Caco-2 (cell line): Measurements from ENCODE around the gene MAPK13. TPM values are rescaled to one million over a fixed set of nuclear protein-coding genes. Genes with fewer than 3 reads are reported as not detected.

Source experiments
- BruUV-seq: library from RNA; stranded (reverse); fragments of 400-500 nt; replicated peaks from 2 replicates; lab custom pipeline; 2021; lab: Mats Ljungman, UMichigan
- CTCF ChIA-PET: fragments of 300-600 bp; sonication (Branson Sonifier 250); formaldehyde crosslinking; loops from one replicate; lab custom pipeline; 2022; ENCODE audit warnings: antibody characterized with exemption; lab: Charles Lee
- POLR2A ChIA-PET: fragments of 300-600 bp; sonication (Branson Sonifier 250); formaldehyde crosslinking; loops from one replicate; lab custom pipeline; 2022; ENCODE audit warnings: antibody characterized with exemption; lab: Charles Lee
- DNase-seq, 2 experiments: peaks; one replicate each; pipeline versions ENCODE4 v3.0.0 to v3.0.0-alpha.2; 2020 to 2022
- H3K27me3 ChIP-seq: replicated peaks from 2 replicates; pipeline ENCODE4 v1.6.0; 2011; ENCODE audit warnings: low read length; ENCODE audit not compliant: control insufficient read depth, insufficient read depth
- H3K36me3 ChIP-seq: 2 replicates; pipeline ENCODE4 v1.5.1; 2011; ENCODE audit warnings: low read length; ENCODE audit not compliant: control insufficient read depth, insufficient read depth
- H3K4me1 ChIP-seq: fragments of 250-450 bp; sonication (Bioruptor Pico); 2 replicates; pipeline ENCODE4 v1.5.1; 2020; ENCODE audit warnings: mild to moderate bottlenecking
- H3K4me3 ChIP-seq: 2 replicates; pipeline ENCODE4 v1.5.1; 2011; ENCODE audit warnings: low read depth, mild to moderate bottlenecking, control low read depth, low read length
- H3K9me3 ChIP-seq: fragments of 250-450 bp; sonication (Bioruptor Pico); 2 replicates; pipeline ENCODE4 v1.5.1; 2020; ENCODE audit warnings: mild to moderate bottlenecking, moderate library complexity
- H3K27ac Mint-ChIP-seq: one replicate; pipeline ENCODE4 v1.8.0; 2022; ENCODE audit warnings: mixed read lengths; ENCODE audit not compliant: unreplicated experiment
- H3K27me3 Mint-ChIP-seq: one replicate; pipeline ENCODE4 v1.8.0; 2022; ENCODE audit warnings: mixed read lengths; ENCODE audit not compliant: insufficient read depth, unreplicated experiment
- H3K36me3 Mint-ChIP-seq: one replicate; pipeline ENCODE4 v1.8.0; 2022; ENCODE audit warnings: mild to moderate bottlenecking, mixed read lengths; ENCODE audit not compliant: insufficient read depth, unreplicated experiment
- H3K4me1 Mint-ChIP-seq: one replicate; pipeline ENCODE4 v1.8.0; 2022; ENCODE audit warnings: low read depth, mixed read lengths; ENCODE audit not compliant: unreplicated experiment
- H3K4me3 Mint-ChIP-seq: one replicate; pipeline ENCODE4 v1.8.0; 2022; ENCODE audit warnings: mild to moderate bottlenecking, moderate library complexity, mixed read lengths; ENCODE audit not compliant: unreplicated experiment
- H3K9me3 Mint-ChIP-seq: one replicate; pipeline ENCODE4 v1.8.0; 2022; ENCODE audit warnings: mixed read lengths; ENCODE audit not compliant: unreplicated experiment
- intact Hi-C: fragments of 100-400 bp; cut with micrococcal nuclease; formaldehyde crosslinking; loops from one replicate; pipeline ENCODE4 v1.10.0; 2022; ENCODE audit not compliant: unreplicated experiment
- total RNA-seq: library from RNA; stranded (reverse); gene quantifications from 2 replicates; pipeline ENCODE4 v1.2.3, GENCODE V29; 2022
- TF ChIP-seq, protein P1 (sequence below), 2 experiments: fragments of 200-600 bp in 1 of 2; IDR thresholded peaks; 1 replicate in 1 of 2; 2 replicates in 1 of 2; pipeline versions ENCODE4 v1.5.1 to v1.8.0; 2011 to 2022; ENCODE audit warnings: antibody characterized with exemption in 1 of 2, control low read depth in 1 of 2, inconsistent platforms in 1 of 2, low read depth in 1 of 2, low read length in 1 of 2, mild to moderate bottlenecking in 1 of 2, moderate library complexity in 1 of 2; ENCODE audit not compliant: insufficient read depth in 1 of 2, severe bottlenecking in 1 of 2, unreplicated experiment in 1 of 2

The MAPK13 gene
- total RNA-seq, 1 experiment from 2014 or later = 45.7 TPM

DNA sequence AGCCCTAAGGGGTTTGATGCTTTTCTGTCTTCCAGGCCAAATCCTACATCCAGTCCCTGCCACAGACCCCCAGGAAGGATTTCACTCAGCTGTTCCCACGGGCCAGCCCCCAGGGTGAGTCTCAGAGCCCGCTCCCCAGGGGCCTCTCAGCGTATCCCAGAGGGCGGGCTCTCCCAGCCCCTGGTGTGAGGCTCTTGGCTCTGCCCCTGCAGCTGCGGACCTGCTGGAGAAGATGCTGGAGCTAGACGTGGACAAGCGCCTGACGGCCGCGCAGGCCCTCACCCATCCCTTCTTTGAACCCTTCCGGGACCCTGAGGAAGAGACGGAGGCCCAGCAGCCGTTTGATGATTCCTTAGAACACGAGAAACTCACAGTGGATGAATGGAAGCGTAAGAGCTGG is 8.4 kb downstream of the MAPK13 start:
- TF ChIP-seq, protein P1, sequence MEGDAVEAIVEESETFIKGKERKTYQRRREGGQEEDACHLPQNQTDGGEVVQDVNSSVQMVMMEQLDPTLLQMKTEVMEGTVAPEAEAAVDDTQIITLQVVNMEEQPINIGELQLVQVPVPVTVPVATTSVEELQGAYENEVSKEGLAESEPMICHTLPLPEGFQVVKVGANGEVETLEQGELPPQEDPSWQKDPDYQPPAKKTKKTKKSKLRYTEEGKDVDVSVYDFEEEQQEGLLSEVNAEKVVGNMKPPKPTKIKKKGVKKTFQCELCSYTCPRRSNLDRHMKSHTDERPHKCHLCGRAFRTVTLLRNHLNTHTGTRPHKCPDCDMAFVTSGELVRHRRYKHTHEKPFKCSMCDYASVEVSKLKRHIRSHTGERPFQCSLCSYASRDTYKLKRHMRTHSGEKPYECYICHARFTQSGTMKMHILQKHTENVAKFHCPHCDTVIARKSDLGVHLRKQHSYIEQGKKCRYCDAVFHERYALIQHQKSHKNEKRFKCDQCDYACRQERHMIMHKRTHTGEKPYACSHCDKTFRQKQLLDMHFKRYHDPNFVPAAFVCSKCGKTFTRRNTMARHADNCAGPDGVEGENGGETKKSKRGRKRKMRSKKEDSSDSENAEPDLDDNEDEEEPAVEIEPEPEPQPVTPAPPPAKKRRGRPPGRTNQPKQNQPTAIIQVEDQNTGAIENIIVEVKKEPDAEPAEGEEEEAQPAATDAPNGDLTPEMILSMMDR (IDR thresholded peaks at IDR 0.05; ENCODE audit: insufficient read depth in 1 of 2, low read depth in 1 of 2, low read length in 1 of 2, severe bottlenecking in 1 of 2, unreplicated experiment in 1 of 2) = no peak
- Histone ChIP-seq H3K27me3 (no peaks in the 10 kb centered on the region), H3K36me3 (peaks cover 7% of the 10 kb centered on the region), H3K4me1 (no peaks in the 10 kb centered on the region), H3K9me3 (no peaks in the 10 kb centered on the region), H3K4me3 (no peak overlapping the region)
- H3K9me3 Mint-ChIP-seq = no peaks in the 10 kb centered on the region
- H3K27ac Mint-ChIP-seq = no peak overlapping the region
- H3K4me3 Mint-ChIP-seq = no peak overlapping the region
- intact Hi-C loops = no loop called here
- POLR2A ChIA-PET = no interaction called here
- no peaks in the 10 kb centered on the region for H3K27me3 Mint-ChIP-seq
- no peak for DNase-seq
- CTCF ChIA-PET = interaction anchor here (0.8 to 1.7 kb wide), 2 partner anchors 8 to 163 kb away, joined by 3 to 7 read pairs; partner anchors contain the start of gene MAPK13
- no TSS peak for BruUV-seq
- H3K4me1 Mint-ChIP-seq = no peaks in the 10 kb centered on the region
- H3K36me3 Mint-ChIP-seq = no peaks in the 10 kb centered on the region

DNA sequence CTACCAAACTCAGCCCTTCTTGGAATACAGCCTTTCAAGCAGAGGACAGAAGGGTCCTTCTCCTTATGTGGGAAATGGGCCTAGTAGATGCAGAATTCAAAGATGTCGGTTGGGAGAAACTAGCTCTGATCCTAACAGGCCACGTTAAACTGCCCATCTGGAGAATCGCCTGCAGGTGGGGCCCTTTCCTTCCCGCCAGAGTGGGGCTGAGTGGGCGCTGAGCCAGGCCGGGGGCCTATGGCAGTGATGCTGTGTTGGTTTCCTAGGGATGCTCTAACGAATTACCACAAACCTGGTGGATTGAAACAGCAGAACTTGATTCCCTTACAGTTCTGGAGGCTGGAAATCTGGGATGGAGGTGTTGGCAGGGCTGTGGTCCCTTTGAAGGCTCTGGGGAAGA is 9.1 kb downstream of the MAPK13 start:
- Histone ChIP-seq H3K36me3 (peaks cover 7% of the 10 kb centered on the region), H3K27me3 (no peaks in the 10 kb centered on the region), H3K4me3 (no peak overlapping the region), H3K4me1 (no peaks in the 10 kb centered on the region), H3K9me3 (no peaks in the 10 kb centered on the region)
- Mint-ChIP-seq H3K4me3 (no peak overlapping the region), H3K36me3 (no peaks in the 10 kb centered on the region), H3K27ac (no peak overlapping the region), H3K9me3 (no peaks in the 10 kb centered on the region), H3K4me1 (no peaks in the 10 kb centered on the region), H3K27me3 (no peaks in the 10 kb centered on the region)
- TF ChIP-seq, protein P1 (IDR thresholded peaks at IDR 0.05; ENCODE audit: insufficient read depth in 1 of 2, low read depth in 1 of 2, low read length in 1 of 2, severe bottlenecking in 1 of 2, unreplicated experiment in 1 of 2) = peak in 1 of 2 experiments; percentile 12
- BruUV-seq = TSS peak; percentile 38
- peak in 1 of 2 experiments; percentile 32 for DNase-seq
- ChIA-PET POLR2A (no interaction called here), CTCF (interaction anchor here (0.8 to 1.7 kb wide), 2 partner anchors 9 to 163 kb away, joined by 3 to 7 read pairs; partner anchors contain the start of gene MAPK13)
- intact Hi-C loops = no loop called here

DNA sequence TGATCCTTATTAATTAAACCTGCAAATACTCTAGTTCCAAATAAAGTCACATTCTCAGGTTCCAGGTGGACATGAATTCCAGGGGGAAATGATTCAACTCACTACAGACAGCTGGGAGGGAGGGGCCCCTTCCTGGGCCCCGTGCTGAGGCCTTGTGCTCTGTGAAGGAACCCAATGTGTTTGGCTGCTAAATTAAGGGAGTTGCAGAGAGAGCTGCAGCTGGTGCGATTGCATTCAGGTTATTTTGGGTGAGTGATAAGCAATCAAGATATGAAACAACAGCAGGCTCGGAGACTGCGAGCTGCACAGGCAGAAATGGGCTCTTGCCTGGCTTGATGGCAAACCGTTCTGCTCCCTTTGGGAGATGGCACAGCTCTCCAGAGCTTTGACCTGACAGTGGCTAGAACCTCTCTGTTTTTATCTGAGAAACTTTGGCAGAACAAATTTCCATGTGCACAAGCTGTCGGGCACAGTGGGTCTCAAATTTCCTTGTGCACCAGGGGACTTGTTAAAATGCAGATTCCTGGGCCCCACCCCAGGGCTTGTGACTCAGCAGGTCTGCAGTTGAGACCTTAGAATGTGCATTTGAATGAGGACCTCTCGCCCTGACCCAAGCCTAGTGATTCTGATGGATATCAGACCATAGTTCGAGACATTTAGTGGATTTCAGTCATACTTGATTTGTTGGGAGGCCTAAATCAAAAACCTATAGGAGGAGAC is 9.8 kb downstream of the MAPK13 start:
- BruUV-seq = no TSS peak
- intact Hi-C loops = no loop called here

More for the DNA sequence above, 9.8 kb downstream of the MAPK13 start:
- H3K27me3 Mint-ChIP-seq = no peaks in the 10 kb centered on the region
- H3K4me1 Mint-ChIP-seq = no peaks in the 10 kb centered on the region
- ChIA-PET POLR2A (no interaction called here), CTCF (interaction anchor here (1.7 kb wide), 1 partner anchor 10 kb away, joined by 7 read pairs; the partner anchor contains the start of gene MAPK13)
- Histone ChIP-seq H3K9me3 (no peaks in the 10 kb centered on the region), H3K27me3 (no peaks in the 10 kb centered on the region), H3K4me1 (no peaks in the 10 kb centered on the region), H3K4me3 (no peak overlapping the region), H3K36me3 (peaks cover 7% of the 10 kb centered on the region)
- no peak for DNase-seq
- H3K9me3 Mint-ChIP-seq = no peaks in the 10 kb centered on the region
- H3K27ac Mint-ChIP-seq = no peak overlapping the region
- no peak overlapping the region for H3K4me3 Mint-ChIP-seq
- H3K36me3 Mint-ChIP-seq = no peaks in the 10 kb centered on the region
- TF ChIP-seq, protein P1 (IDR thresholded peaks at IDR 0.05; ENCODE audit: insufficient read depth in 1 of 2, low read depth in 1 of 2, low read length in 1 of 2, severe bottlenecking in 1 of 2, unreplicated experiment in 1 of 2) = no peak
